Stimulated activated CD4-positive, alpha-beta T cell treated with anti-CD3 and anti-CD28 coated beads, Interleukin-4, amount 100 ng/mL, for 48 hours (primary cell): Measurements from ENCODE around the gene HRH3.

ENCODE experiments used
- DNase-seq, 2 donors: peaks; one replicate each; pipeline ENCODE4 v3.0.0-alpha.2; 2020; ENCODE audit warnings: low read depth in 2 of 2

Gene HRH3

DNA sequence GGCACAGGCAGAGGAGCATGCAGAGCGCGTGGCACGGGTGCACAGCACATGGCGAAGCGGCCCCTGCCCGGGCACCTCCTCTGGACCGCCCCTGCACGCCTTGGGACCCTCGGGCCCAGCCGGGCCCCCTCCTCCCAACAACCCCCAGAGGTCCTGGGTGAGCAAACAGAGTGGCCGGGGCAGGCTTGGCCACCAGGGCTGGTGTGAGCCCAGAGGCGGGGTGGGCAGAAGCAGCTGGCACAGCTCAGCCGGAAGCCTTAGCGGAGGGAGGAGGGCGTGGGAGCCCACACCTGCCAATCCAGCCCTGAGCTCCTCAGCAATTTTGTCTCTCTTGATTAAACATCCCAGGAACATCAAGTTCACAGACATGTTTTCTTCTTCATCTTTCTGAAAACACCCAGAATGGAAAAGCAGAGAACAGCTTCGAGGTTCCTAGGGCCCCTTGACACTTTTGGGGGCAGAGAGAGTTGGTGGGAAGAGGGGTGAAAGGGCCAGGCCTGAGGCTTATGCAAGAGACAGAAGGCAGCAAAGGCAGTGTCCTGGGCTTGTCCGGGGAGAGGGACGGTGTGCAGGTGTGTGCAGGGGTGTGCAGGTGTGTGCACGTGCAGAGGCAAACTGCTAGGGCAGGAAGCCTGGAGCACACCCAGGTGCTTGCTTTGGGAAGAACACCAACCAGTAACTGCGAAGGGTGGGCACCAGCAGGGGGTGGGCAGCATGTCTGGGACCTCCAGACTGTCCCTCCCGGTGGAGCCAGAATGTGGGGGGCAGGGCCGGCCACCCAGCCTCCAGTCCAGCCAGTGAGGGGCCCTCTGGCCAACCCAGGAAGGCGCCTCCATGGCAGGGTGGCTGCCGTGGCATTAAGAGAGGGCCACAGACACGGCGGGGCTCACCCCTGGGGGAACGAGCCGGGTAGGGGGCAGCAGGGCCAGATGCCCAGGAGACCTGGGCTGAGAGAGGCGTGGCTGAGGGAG is 4.8 kb downstream of the HRH3 start:
- no peak for DNase-seq

DNA sequence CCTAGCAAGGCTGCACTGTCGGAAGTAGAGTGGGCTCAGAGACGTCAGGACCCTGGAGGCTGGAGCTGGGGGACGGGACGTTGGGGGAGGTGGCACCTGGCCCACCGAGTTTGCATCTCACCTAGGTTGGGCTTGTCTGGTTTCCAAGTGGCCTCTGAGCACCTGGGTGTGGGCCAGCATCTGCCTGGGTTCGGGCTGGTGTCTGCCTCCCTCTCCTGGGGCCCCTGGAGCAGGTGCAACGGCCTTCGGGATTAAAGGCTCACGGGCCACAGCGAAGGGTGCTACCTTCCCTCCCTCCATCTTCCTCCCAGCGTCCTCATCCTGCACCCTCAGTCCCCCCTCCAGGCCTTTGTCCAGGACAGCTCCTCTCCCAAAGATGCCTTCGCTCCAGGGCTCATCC is 6.0 kb downstream of the HRH3 start:
- no peak for DNase-seq

DNA sequence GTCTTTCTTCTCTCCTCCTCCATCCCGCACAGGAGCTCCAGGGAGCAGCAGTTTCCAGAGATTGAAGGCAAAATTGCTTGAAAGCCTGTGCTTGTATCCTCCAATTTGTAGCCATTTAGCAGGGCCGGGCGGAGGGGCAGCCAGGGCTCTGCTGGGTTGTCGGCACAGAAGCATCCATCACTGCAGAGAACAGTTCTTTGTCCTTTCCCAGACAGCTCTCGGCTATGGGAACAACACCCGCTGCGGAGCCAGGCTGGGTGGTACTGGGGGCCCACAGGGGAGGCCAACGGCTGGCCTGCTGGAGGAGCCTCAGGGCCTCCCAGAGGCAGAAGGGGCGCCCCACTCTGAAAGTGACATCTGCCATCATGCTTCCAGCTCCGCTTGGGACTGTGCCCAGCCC is 7.8 kb downstream of the HRH3 start:
- no peak for DNase-seq

DNA sequence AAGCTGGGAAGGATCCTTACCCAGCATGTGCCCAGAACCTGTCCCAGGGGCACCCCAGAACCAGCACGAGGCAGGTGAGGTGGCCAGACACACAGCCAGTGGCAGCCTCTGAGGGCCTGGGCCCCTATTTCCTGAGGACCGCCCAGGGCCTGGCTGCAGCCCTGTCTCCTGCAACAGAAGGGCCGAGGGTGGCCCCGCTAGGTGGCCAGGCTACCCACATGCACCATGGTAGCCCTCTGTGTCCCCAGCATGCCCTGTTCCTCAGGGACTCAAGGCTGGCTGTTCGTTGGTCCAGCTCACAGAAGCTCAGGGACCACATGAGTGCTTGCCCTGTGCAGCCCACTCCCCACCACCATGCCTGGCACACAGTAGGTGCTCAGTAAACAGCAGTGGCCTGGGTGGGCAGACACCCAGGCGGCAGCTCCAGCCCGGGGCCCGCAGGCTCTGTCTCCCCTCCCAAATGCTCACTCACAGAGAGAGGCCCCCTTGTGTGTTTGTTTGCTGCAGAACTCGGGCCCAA is 8.2 kb downstream of the HRH3 start:
- DNase-seq, result no peak

- DNase-seq, result no peak
These were observed 8.9 kb downstream of the HRH3 start for GRCh38 chr20:62211216-62211615.

DNA sequence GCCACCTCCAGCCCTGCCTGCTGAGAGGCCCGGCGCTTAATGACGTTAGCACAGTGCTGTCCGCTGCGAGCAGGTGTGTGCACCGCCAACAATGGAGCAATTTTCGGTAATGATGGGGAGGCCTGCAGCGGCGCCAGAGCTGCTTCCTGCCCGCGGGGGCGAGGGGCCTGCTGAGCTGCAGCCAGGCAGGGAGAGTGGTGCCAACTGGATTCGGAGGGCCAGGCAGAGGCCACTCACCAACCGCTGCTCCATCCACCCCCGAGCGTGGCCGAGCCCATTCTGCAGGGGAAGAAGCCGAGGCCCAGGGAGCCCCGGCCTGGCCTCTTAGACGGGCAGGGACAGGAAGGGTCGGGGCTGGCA is 9.6 kb downstream of the HRH3 start:
- no peak for DNase-seq

DNA sequence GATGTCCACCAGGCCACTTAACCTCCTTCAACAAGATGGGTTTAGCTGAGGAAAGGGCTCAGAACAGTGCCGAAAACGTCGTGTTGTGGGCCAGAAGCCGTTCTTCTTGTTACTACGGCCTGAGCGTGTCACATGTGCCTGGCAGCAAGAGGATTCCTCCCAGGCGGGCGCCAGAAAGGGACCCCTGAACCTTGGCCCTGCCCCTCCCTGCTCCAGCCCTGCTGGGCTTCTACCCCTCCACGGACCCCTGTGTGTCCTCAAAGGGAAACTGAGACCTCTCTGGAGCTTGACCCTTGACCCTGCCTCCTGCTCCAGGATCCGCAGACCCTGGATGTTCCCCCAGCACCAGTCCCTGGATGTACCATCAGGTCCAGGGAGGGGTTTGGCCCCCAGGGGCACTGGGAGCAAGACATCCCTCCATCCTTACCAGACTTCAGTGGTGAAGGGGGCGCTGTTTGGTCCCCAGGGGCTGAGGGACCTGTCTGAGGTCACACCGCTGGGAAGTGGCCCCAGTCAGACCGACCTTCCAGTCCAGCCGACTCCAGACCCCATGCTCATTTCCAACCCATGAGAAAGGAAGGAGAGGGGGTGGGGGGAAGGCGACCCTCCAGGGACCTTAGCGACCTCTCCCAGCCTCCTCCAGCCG is 10.1 kb downstream of the HRH3 start:
- no peak for DNase-seq

- no peak for DNase-seq
These were observed 11.0 kb downstream of the HRH3 start for GRCh38 chr20:62208795-62209755.

- DNase-seq, result no peak
These were observed 11.8 kb downstream of the HRH3 start for GRCh38 chr20:62208061-62208794.

DNA sequence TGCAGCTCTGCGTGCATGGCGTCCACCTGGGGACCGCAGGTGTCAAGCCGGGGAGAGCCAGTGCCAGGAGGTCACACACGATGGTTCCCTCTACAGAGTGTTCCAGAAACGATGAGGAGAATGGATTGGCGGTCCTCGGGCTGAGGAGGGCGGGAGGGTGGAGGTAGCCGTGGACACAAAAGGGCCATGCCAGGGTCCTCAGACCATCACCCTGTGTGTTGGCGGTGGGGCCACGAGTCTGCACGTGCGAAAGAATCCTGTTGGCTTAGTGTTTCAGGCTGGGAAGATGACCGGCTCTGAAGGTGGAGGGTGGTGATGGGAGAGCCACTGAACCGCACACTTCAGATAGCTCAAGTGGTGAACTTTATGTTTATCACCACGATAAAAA is 13.7 kb downstream of the HRH3 start:
- DNase-seq, result no peak

DNA sequence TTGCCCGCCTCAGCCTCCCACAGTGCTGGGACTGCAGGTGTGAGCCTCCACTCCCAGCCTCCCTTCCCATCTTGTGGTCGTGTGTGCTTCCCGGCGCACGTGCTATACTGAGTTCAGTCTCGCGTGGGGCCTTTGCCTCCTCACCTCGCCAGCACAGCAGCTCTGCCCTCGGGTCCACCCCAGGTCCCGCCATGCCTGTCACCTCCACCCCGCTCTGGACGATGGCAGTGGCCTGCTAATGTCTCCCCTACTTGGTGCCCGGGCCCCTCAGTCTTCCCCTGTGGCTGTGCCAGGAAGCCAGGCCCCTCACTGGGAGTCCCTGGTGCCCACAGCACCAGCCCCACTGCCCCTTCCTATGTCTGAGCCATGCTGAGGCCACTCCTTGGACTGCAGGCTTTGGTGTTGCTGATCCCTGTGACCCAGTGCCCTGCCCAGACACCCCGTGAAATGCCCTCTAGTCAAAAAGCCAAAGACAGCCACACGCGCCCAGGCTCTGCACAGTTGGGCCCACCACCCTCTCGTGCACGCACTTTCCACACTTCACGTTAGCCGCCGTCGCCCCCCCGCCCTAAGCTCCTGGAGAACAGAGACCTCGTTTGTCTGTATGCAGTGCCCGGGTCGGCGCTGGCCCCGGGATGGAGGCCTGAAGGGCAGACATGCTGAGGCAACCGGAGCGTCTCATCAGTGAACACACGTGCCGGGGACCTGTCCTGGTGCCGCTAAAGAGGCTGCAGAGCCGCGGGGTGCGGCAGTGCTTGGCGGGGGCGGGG is 14.3 kb downstream of the HRH3 start:
- no peak for DNase-seq

DNA sequence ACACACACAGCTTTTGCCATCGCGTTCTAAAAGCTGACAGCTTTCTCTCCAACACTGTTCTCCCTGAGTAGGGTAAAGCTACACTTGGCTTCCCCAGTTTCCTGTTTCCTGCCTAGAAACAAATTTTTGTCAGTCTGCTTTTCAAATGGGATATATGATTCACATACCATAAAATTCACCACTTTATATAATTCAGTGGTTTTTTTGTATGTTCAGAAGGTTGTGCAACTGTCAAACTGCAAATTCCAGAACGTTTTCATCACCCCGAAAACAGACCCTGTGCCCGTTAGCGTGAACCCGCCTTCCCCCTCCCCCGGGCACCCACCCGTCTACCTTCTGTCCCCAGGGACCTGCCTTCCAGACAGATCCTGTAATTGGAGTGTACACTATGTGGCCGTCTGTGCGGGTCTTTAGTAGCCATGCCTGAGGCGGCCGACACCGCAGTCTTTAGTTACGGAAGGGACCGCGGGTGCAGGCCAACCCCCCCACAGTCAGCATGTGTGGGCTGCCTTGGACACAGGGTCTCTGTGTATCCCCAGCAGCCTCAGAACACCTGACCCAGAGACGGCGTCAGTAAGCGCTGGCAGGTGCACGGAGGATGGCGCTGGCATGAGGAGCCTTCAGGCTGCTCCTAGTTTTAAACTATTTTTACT is 16.6 kb downstream of the HRH3 start:
- no peak for DNase-seq

DNA sequence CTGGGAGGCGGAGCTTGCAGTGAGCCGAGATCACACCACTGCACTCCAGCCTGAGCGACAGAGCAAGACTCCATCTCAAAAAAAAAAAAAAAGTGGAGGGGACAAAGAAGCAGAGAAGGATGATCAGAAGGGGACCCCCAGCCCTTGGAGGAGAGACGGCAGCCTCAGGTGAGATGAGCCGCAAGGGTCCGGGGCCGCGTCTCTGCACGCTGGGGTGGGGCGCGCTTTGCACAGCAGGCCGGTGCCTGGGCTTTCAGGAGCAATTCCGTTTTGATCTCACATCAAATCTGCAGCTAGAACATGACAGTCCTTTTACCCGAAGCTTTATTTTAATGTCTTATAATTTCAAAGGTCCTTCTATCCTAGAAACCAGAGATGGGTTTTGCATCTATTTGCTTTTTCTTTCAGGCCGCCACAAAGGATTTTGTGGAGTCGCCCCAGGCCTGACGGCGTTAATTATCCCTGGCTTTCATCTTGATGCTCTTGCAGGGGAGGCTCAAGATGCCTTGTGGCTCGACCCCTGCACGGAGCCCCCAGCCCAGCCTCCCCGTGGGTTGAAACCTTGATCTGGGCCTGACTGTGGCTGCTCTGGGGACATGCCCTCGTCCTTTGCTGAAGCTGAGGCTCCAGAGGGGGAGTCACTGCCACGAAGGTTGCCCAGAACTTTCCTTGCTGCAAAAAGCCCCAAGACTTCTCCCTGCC is 17.3 kb downstream of the HRH3 start:
- DNase-seq, result no peak

- no peak for DNase-seq
These were observed 18.0 kb downstream of the HRH3 start for GRCh38 chr20:62202083-62202395.

GRCh38 chr20:62201173-62202082 is 18.6 kb downstream of the HRH3 start:
- no peak for DNase-seq

DNA sequence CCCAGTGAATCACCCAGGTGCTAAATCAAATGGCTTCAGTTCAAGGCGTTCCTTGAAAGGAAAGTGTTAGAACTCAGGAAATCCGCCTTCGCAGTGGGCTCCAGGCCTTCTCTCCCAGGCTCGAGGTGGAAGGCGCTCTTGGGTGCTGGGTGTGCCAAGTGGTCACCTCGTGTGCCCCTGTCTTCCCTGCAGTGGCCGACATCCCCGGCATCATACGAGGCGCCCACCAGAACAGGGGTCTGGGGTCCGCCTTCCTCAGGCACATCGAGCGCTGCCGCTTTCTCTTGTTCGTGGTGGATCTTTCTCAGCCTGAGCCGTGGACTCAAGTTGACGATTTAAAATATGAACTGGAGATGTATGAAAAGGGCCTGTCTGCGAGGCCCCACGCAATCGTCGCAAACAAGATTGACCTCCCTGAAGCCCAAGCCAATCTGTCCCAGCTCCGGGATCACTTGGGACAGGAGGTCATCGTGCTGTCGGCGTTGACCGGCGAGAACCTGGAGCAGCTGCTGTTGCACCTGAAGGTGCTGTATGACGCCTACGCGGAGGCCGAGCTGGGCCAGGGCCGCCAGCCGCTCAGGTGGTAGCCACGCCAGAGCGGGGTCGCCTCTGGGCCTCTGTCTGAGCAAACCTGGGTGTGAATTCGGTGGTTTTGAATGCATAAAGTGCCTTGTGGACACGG is 19.4 kb downstream of the HRH3 start:
- no peak for DNase-seq

DNA sequence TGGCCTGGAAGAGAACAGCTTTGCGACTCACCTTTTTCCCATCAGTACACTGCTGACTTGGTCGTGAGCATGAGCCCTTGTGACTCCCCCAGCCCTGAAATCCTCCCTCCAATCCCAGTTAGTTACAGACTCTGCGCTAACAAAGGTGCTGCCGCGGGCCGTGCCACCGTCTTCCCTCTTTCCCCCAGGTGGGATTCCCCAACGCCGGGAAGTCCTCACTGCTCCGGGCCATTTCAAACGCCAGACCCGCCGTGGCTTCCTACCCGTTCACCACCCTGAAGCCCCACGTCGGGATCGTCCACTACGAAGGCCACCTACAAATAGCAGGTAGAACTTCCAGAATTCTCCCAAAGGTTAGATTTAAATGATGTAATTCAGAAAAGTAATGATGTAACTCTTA is 21.1 kb downstream of the HRH3 start:
- no peak for DNase-seq

- no peak for DNase-seq
These were observed 21.6 kb downstream of the HRH3 start for GRCh38 chr20:62198496-62198895.
